HFFc6 (cell line): ENCODE measurements around the gene PRKG1. TPM values are rescaled to one million over a fixed set of nuclear protein-coding genes. Genes with fewer than 3 reads are reported as not detected.

Experiments used
- DNase-seq: peaks from one replicate; pipeline ENCODE4 v3.0.0-alpha.2; 2018
- H3K27ac Mint-ChIP-seq: 2 replicates; pipeline ENCODE4 v1.8.0; 2020; ENCODE audit warnings: mild to moderate bottlenecking, mixed read lengths
- H3K27me3 Mint-ChIP-seq: 2 replicates; pipeline ENCODE4 v1.8.0; 2021; ENCODE audit warnings: mild to moderate bottlenecking, moderate library complexity, mixed read lengths; ENCODE audit not compliant: insufficient read depth
- H3K36me3 Mint-ChIP-seq: 2 replicates; pipeline ENCODE4 v1.8.0; 2021; ENCODE audit warnings: low read depth, mixed read lengths
- H3K4me1 Mint-ChIP-seq: 2 replicates; pipeline ENCODE4 v1.8.0; 2020; ENCODE audit warnings: low read depth, mixed read lengths
- H3K4me3 Mint-ChIP-seq: 2 replicates; pipeline ENCODE4 v1.8.0; 2020; ENCODE audit warnings: mild to moderate bottlenecking, moderate library complexity, mixed read lengths
- H3K9me3 Mint-ChIP-seq: 2 replicates; pipeline ENCODE4 v1.8.0; 2020; ENCODE audit warnings: mild to moderate bottlenecking, mixed read lengths
- total RNA-seq, 6 experiments: library from RNA; stranded (reverse); fragmentation: NEBNext Ultra II Directional; extraction: Animal tissue kit (Norgen Biotek cat#: 25700); gene quantifications; 2 replicates in 1 of 6; 3 replicates in 5 of 6; pipeline ENCODE4 v1.2.3, GENCODE V29; 2021
- TF ChIP-seq, protein P1 (sequence below): fragments of 200-600 bp; sonication (generic); IDR thresholded peaks from 2 replicates; pipeline ENCODE4 v1.5.0; 2021; ENCODE audit warnings: antibody characterized with exemption, mild to moderate bottlenecking

The PRKG1 gene
- total RNA-seq, 6 experiments from 2014 or later, result 9.3 to 10.1 (median 9.8) TPM

DNA sequence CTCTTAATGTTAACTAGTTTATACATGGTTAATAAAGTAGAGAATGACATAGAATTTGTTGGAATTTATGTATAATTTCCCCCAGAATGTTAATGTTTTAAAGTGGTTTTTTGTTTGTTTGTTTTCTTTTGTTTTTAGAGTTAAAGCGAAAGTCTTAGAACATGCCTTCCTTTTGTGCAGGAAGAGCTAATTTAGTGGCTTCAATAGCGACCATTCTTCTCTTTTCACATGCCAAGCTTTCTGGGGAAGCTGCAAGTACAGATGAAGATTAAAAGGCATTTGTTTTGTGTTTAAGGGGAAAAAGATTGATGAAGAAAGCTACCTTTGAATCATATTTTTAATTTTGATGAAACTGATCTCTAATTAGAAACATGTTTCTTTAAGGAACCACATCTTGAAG is 881.4 kb downstream of the PRKG1 start:
- peaks cover 4% of the 10 kb centered on the region; the same call in 1 of the 2 replicates for H3K27me3 Mint-ChIP-seq
- H3K9me3 Mint-ChIP-seq, result no peaks in the 10 kb centered on the region
- H3K4me3 Mint-ChIP-seq, result peak overlapping the region; percentile 31; the same call in 1 of the 2 replicates
- H3K36me3 Mint-ChIP-seq, result no peaks in the 10 kb centered on the region
- no peak for DNase-seq
- no peak overlapping the region for H3K27ac Mint-ChIP-seq
- TF ChIP-seq, protein P1, sequence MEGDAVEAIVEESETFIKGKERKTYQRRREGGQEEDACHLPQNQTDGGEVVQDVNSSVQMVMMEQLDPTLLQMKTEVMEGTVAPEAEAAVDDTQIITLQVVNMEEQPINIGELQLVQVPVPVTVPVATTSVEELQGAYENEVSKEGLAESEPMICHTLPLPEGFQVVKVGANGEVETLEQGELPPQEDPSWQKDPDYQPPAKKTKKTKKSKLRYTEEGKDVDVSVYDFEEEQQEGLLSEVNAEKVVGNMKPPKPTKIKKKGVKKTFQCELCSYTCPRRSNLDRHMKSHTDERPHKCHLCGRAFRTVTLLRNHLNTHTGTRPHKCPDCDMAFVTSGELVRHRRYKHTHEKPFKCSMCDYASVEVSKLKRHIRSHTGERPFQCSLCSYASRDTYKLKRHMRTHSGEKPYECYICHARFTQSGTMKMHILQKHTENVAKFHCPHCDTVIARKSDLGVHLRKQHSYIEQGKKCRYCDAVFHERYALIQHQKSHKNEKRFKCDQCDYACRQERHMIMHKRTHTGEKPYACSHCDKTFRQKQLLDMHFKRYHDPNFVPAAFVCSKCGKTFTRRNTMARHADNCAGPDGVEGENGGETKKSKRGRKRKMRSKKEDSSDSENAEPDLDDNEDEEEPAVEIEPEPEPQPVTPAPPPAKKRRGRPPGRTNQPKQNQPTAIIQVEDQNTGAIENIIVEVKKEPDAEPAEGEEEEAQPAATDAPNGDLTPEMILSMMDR, result no peak
- no peaks in the 10 kb centered on the region for H3K4me1 Mint-ChIP-seq

GRCh38 chr10:51956822-51957221 is 882.5 kb downstream of the PRKG1 start:
- TF ChIP-seq, protein P1, result no peak
- no peak for DNase-seq
- Mint-ChIP-seq H3K27me3 (peaks cover 4% of the 10 kb centered on the region; the same call in 1 of the 2 replicates), H3K36me3 (no peaks in the 10 kb centered on the region), H3K4me1 (no peaks in the 10 kb centered on the region), H3K9me3 (no peaks in the 10 kb centered on the region), H3K4me3 (no peak overlapping the region), H3K27ac (no peak overlapping the region)

DNA sequence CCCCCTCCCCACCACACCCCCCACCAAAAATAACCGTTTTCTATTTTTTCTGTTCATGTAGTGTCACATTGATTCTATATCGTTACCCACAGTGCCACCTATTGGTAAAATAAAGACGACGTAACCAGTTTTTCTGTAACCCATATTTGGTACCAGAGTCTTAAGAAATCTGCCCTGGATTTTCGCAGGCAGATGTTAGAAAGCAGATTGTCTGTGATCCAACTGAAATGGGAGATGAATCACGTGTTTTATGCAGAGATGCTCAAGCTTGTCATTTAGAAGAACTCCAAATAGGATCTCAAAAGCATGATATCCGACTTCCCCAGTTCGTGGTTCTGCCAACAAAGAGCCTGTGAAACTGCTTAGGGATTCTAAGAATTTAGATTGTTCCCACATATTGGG is 886.2 kb downstream of the PRKG1 start:
- H3K27me3 Mint-ChIP-seq, result peaks cover 4% of the 10 kb centered on the region; the same call in 1 of the 2 replicates
- H3K27ac Mint-ChIP-seq, result no peak overlapping the region
- H3K4me3 Mint-ChIP-seq, result no peak overlapping the region
- peak; percentile 53 for DNase-seq
- no peaks in the 10 kb centered on the region for H3K9me3 Mint-ChIP-seq
- peaks cover 11% of the 10 kb centered on the region; the same call in 1 of the 2 replicates for H3K4me1 Mint-ChIP-seq
- H3K36me3 Mint-ChIP-seq, result no peaks in the 10 kb centered on the region
- TF ChIP-seq, protein P1, result peak; percentile 82

- Mint-ChIP-seq H3K4me1 (peaks cover 11% of the 10 kb centered on the region; the same call in 1 of the 2 replicates), H3K9me3 (no peaks in the 10 kb centered on the region), H3K4me3 (no peak overlapping the region), H3K27ac (no peak overlapping the region), H3K27me3 (peaks cover 4% of the 10 kb centered on the region; the same call in 1 of the 2 replicates), H3K36me3 (no peaks in the 10 kb centered on the region)
- TF ChIP-seq, protein P1, result no peak
- DNase-seq, result no peak
Observed at GRCh38 chr10:51961401-51961800, 887.1 kb downstream of the PRKG1 start.

DNA sequence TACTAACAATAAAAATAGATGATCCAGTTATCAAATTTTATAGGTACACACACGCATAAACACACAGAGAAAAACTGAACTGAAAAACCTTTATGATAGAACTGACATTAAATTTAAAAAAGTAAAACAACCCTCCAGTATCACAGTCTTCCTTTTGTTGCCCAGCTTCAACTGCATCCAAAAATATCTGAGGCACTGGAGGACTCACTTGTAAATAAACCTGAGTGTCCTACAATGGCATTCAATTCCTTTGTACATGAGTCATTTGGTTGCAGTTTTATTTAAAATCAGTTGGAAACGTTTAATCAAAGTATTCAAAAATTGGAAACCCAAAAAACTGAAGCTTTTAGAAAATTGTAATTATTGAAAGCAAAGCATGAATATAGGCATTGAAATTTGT is 890.3 kb downstream of the PRKG1 start:
- no peaks in the 10 kb centered on the region for H3K36me3 Mint-ChIP-seq
- H3K27ac Mint-ChIP-seq, result no peak overlapping the region
- DNase-seq, result no peak
- peaks cover 11% of the 10 kb centered on the region; the same call in 1 of the 2 replicates for H3K4me1 Mint-ChIP-seq
- no peaks in the 10 kb centered on the region for H3K9me3 Mint-ChIP-seq
- H3K4me3 Mint-ChIP-seq, result no peak overlapping the region
- peaks cover 4% of the 10 kb centered on the region; the same call in 1 of the 2 replicates for H3K27me3 Mint-ChIP-seq
- TF ChIP-seq, protein P1, result no peak
